ENCODE data around the gene SP140.
A peak's percentile ranks its signal among the peaks of the same experiment; 100 is the strongest.
"Not testable (repeated sequence)": the region's sequence is repeated elsewhere in the genome, so short reads cannot be mapped to it uniquely, and the experiment has no call there.

SP140 gene

GRCh38 chr2:230225486-230225885 is at the start of gene SP140:
Gene SP140 (plus strand): TSS chr2:230225736. CDS start chr2:230225845, 109 bp downstream.
- DNase-seq, result no peak

GRCh38 chr2:230176996-230177395 is 48.5 kb upstream of the SP140 start:
- DNase-seq, result no peak

GRCh38 chr2:230178546-230179485 is 46.7 kb upstream of the SP140 start:
- DNase-seq, result no peak

- no peak for DNase-seq
These were observed 45.6 kb upstream of the SP140 start for GRCh38 chr2:230179907-230180306.

GRCh38 chr2:230181195-230181594 is 44.3 kb upstream of the SP140 start:
- DNase-seq, result no peak

- no peak for DNase-seq
These were observed 40.6 kb upstream of the SP140 start for GRCh38 chr2:230184727-230185578.

GRCh38 chr2:230202430-230203109 is 23.0 kb upstream of the SP140 start:
- no peak for DNase-seq

GRCh38 chr2:230203110-230203676 is 22.3 kb upstream of the SP140 start:
- no peak for DNase-seq

- DNase-seq, result peak; percentile 25
These were observed 20.5 kb upstream of the SP140 start for GRCh38 chr2:230205034-230205433.

GRCh38 chr2:230205721-230206120 is 19.8 kb upstream of the SP140 start:
- DNase-seq, result no peak

- no peak for DNase-seq
These were observed 17.0 kb upstream of the SP140 start for GRCh38 chr2:230208576-230208975.

- DNase-seq, result peak; percentile 18
These were observed 16.0 kb upstream of the SP140 start for GRCh38 chr2:230209422-230210051.

- peak; percentile 76 for DNase-seq
These were observed 9.0 kb upstream of the SP140 start for GRCh38 chr2:230216489-230216888.

- peak; percentile 5 for DNase-seq
These were observed 8.1 kb upstream of the SP140 start for GRCh38 chr2:230217424-230217823.

GRCh38 chr2:230218421-230218820 is 7.1 kb upstream of the SP140 start:
- peak; percentile 73 for DNase-seq

GRCh38 chr2:230219419-230220331 is 5.9 kb upstream of the SP140 start, which contains the start of gene SP110:
Gene SP110 (minus strand): TSS chr2:230219984. CDS start chr2:230216927, 3,057 bp downstream.
- DNase-seq, result peak; percentile 96

- peak; percentile 45 for DNase-seq
These were observed 5.1 kb upstream of the SP140 start for GRCh38 chr2:230220347-230220969.

GRCh38 chr2:230221493-230221892 is 4.0 kb upstream of the SP140 start:
- DNase-seq, result no peak

GRCh38 chr2:230222829-230223228 is 2.7 kb upstream of the SP140 start:
- not testable (repeated sequence) for DNase-seq

- DNase-seq, result no peak
These were observed 1.1 kb upstream of the SP140 start for GRCh38 chr2:230224458-230224857.

Data from hematopoietic multipotent progenitor cell treated with erythropoietin and hydrocortisone succinate and interleukin-3 and kit ligand, for 6 days (in vitro differentiated cells).